Effector memory CD8-positive, alpha-beta T cell (primary cell): ENCODE results near the gene RUNX1.

Experiments
- ATAC-seq: fragments of 150-1000 bp; cut with Tn5 transposase; replicated peaks from 2 replicates; pipeline ENCODE4 v1.10.0; 2021; ENCODE audit warnings: mild to moderate bottlenecking, moderate library complexity
- DNase-seq, 3 experiments: peaks; one replicate each; pipeline ENCODE4 v3.0.0; 2021
- H3K27ac Mint-ChIP-seq, 2 donors: one replicate each; pipeline ENCODE4 v1.8.0; 2022; ENCODE audit warnings: mild to moderate bottlenecking in 2 of 2, mixed read lengths in 2 of 2, moderate library complexity in 2 of 2
- H3K27me3 Mint-ChIP-seq, 2 donors: one replicate each; pipeline ENCODE4 v1.8.0; 2022; ENCODE audit warnings: mixed read lengths in 2 of 2
- H3K36me3 Mint-ChIP-seq: one replicate; pipeline ENCODE4 v1.8.0; 2022; ENCODE audit warnings: mild to moderate bottlenecking, moderate library complexity, mixed read lengths; ENCODE audit not compliant: insufficient read depth
- H3K4me1 Mint-ChIP-seq, 2 donors: one replicate each; pipeline ENCODE4 v1.8.0; 2022; ENCODE audit warnings: low read depth in 2 of 2, mixed read lengths in 2 of 2
- H3K4me3 Mint-ChIP-seq, 2 donors: one replicate each; pipeline ENCODE4 v1.8.0; 2022; ENCODE audit warnings: mild to moderate bottlenecking in 2 of 2, mixed read lengths in 2 of 2, moderate library complexity in 2 of 2
- H3K9me3 Mint-ChIP-seq, 2 donors: one replicate each; pipeline ENCODE4 v1.8.0; 2022; ENCODE audit warnings: mixed read lengths in 2 of 2

The RUNX1 gene

GRCh38 chr21:34885626-34886239, 163.4 kb downstream of the RUNX1 start:
- Mint-ChIP-seq H3K36me3 (peaks cover 44% of the 10 kb centered on the region), H3K4me3 (peak overlapping the region; percentile 99 to 100), H3K27ac (peak overlapping the region; percentile 16 to 99), H3K4me1 (peaks cover 35 to 43% of the 10 kb centered on the region in 2 donors), H3K9me3 (no peaks in the 10 kb centered on the region), H3K27me3 (no peaks in the 10 kb centered on the region)
- no peak for ATAC-seq
- DNase-seq: no peak

GRCh38 chr21:34885125-34885524, 164.0 kb downstream of the RUNX1 start:
- H3K4me3 Mint-ChIP-seq: peak overlapping the region; percentile 99 to 100
- H3K36me3 Mint-ChIP-seq: peaks cover 51% of the 10 kb centered on the region
- ATAC-seq: no peak

DNA sequence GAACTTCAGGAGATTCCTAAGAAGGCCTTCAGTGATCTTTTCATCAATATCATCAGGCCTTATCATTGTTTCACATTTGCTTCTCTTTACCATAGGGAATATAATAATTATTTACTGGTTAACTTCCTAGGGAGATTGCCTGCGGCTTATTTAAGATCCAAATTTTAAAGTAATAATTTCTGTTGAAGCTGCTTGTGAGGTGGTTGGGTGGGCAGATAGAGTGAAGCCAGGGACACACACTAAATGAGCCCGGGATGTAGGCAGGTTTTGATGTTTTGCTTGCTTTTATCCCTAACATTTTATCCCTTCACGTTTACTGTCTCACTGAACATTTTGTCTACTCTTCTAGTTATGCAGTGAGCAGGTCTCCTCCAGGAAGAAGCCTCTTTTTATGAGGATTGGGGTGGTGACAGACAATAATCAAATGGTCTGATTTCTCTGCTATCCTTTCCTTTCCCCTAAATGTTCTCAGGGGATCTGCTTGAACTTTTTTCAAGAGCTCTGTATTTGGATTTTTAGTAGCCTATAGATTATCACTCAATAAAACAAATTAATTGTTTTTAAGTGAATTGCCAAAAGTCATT, 164.7 kb downstream of the RUNX1 start:
- no peaks in the 10 kb centered on the region for H3K27me3 Mint-ChIP-seq
- peaks cover 38 to 48% of the 10 kb centered on the region in 2 donors for H3K4me1 Mint-ChIP-seq
- ATAC-seq: no peak

More at GRCh38 chr21:34885125-34885524, 164.0 kb downstream of the RUNX1 start:
- H3K27ac Mint-ChIP-seq: peak overlapping the region; percentile 16 to 99
- no peak for DNase-seq
- H3K9me3 Mint-ChIP-seq: no peaks in the 10 kb centered on the region
- no peaks in the 10 kb centered on the region for H3K27me3 Mint-ChIP-seq
- peaks cover 35 to 43% of the 10 kb centered on the region in 2 donors for H3K4me1 Mint-ChIP-seq

GRCh38 chr21:34883491-34884271, 165.4 kb downstream of the RUNX1 start:
- ATAC-seq (no peak), DNase-seq (no peak)
- H3K9me3 Mint-ChIP-seq: no peaks in the 10 kb centered on the region
- peak overlapping the region; percentile 34 to 48 for H3K4me3 Mint-ChIP-seq
- H3K27ac Mint-ChIP-seq: peak overlapping the region; percentile 33 to 62
- H3K36me3 Mint-ChIP-seq: peaks cover 55% of the 10 kb centered on the region
- H3K4me1 Mint-ChIP-seq: peaks cover 38 to 48% of the 10 kb centered on the region in 2 donors
- no peaks in the 10 kb centered on the region for H3K27me3 Mint-ChIP-seq

More for the DNA sequence above, 164.7 kb downstream of the RUNX1 start:
- Mint-ChIP-seq H3K9me3 (no peaks in the 10 kb centered on the region), H3K36me3 (peaks cover 54% of the 10 kb centered on the region), H3K4me3 (peak overlapping the region; percentile 34 to 48), H3K27ac (peak overlapping the region; percentile 33 to 62)
- DNase-seq: no peak

GRCh38 chr21:34882719-34883131, 166.4 kb downstream of the RUNX1 start:
- peak overlapping the region in 1 of 2 donors; percentile 33 for H3K27ac Mint-ChIP-seq
- no peaks in the 10 kb centered on the region for H3K27me3 Mint-ChIP-seq
- no peaks in the 10 kb centered on the region for H3K9me3 Mint-ChIP-seq
- peak overlapping the region in 1 of 2 donors; percentile 15 for H3K4me3 Mint-ChIP-seq
- H3K36me3 Mint-ChIP-seq: peaks cover 55% of the 10 kb centered on the region
- peaks cover 33 to 50% of the 10 kb centered on the region in 2 donors for H3K4me1 Mint-ChIP-seq
- ATAC-seq (no peak), DNase-seq (no peak)

DNA sequence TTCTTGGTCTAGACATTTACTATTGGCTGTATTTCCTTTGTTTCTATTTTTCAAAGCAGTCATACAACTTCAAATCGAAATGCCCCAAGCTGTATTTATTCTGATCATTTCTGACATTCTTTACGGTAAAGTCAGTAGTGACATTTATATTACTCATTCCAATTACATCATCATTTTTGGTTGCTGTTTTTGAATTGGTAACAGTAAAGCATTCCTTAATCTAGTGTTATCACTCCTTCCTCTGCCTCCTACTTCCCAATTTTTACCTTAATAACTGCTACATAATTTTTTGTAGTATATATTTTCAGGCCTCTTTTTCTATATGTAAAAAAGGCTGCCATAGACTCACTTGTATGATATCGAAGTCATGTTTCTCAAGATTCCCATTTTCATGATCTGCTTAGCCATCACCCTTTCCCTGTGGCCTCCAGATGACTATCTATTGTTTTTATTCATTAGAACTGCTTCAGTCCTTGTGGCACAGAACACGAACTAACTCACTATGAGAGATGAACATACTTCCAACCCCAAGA, 167.2 kb downstream of the RUNX1 start:
- Mint-ChIP-seq H3K27ac (peak overlapping the region in 1 of 2 donors; percentile 33), H3K36me3 (peaks cover 58% of the 10 kb centered on the region), H3K9me3 (no peaks in the 10 kb centered on the region), H3K4me1 (peaks cover 33 to 48% of the 10 kb centered on the region in 2 donors), H3K27me3 (no peaks in the 10 kb centered on the region), H3K4me3 (peak overlapping the region in 1 of 2 donors; percentile 33)
- DNase-seq (no peak), ATAC-seq (no peak)

DNA sequence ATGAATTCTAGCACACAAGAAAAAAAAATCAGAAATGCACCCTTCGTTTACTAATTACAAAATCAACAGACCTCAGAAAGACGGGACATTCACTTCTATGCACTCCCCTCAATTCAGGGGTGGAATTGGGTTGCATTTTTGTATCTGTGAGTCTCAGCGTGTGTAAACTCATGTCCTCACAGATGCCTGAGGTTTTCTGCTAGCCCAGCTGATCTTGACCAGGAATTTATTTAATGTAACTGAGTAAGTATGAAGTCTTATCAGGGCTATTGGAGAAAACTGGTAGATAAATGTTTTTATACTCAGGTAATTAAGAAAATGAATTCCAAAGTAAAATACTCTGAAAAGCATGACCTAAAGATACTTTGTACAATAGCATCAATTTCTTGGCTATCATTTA, 167.7 kb downstream of the RUNX1 start:
- no peak for ATAC-seq
- no peak for DNase-seq
- peaks cover 55% of the 10 kb centered on the region for H3K36me3 Mint-ChIP-seq
- no peak overlapping the region for H3K4me3 Mint-ChIP-seq
- peaks cover 33 to 47% of the 10 kb centered on the region in 2 donors for H3K4me1 Mint-ChIP-seq
- no peaks in the 10 kb centered on the region for H3K9me3 Mint-ChIP-seq
- peak overlapping the region in 1 of 2 donors; percentile 33 for H3K27ac Mint-ChIP-seq
- H3K27me3 Mint-ChIP-seq: no peaks in the 10 kb centered on the region

GRCh38 chr21:34880401-34880800, 168.7 kb downstream of the RUNX1 start:
- H3K27me3 Mint-ChIP-seq: no peaks in the 10 kb centered on the region
- DNase-seq: no peak
- H3K9me3 Mint-ChIP-seq: no peaks in the 10 kb centered on the region
- H3K27ac Mint-ChIP-seq: no peak overlapping the region
- peaks cover 32 to 47% of the 10 kb centered on the region in 2 donors for H3K4me1 Mint-ChIP-seq
- no peak overlapping the region for H3K4me3 Mint-ChIP-seq
- H3K36me3 Mint-ChIP-seq: peaks cover 58% of the 10 kb centered on the region
- ATAC-seq: peak; percentile 37

- H3K36me3 Mint-ChIP-seq: peaks cover 55% of the 10 kb centered on the region
- no peaks in the 10 kb centered on the region for H3K9me3 Mint-ChIP-seq
- no peak for ATAC-seq
- H3K4me1 Mint-ChIP-seq: peaks cover 32 to 49% of the 10 kb centered on the region in 2 donors
- H3K4me3 Mint-ChIP-seq: no peak overlapping the region
- no peak for DNase-seq
- peak overlapping the region in 1 of 2 donors; percentile 48 for H3K27ac Mint-ChIP-seq
- no peaks in the 10 kb centered on the region for H3K27me3 Mint-ChIP-seq
Observed at GRCh38 chr21:34878940-34879339, 170.2 kb downstream of the RUNX1 start.

DNA sequence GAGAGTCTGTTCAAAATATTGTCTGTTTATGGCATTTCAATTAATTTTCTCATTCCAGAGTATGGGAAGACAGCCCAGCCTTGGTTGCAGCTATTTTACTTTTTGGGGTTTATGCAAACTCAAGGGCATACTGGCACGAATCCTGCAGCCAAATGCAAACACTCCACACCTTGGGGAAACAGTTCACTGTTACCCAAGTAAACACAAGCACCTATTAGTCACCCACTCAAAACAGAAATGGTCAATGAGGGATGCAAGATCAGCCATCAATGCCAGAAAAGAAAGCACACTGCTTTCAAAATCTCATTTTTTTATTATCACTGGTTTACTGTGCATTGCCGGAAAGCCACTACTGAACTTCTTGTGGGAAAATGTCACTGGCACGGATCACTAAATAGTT, 170.6 kb downstream of the RUNX1 start:
- Mint-ChIP-seq H3K4me3 (no peak overlapping the region), H3K27me3 (no peaks in the 10 kb centered on the region), H3K4me1 (peaks cover 30 to 46% of the 10 kb centered on the region in 2 donors), H3K27ac (peak overlapping the region; percentile 48 to 66), H3K9me3 (no peaks in the 10 kb centered on the region), H3K36me3 (peaks cover 53% of the 10 kb centered on the region)
- DNase-seq (no peak), ATAC-seq (no peak)

GRCh38 chr21:34877485-34878128, 171.5 kb downstream of the RUNX1 start:
- peaks cover 61% of the 10 kb centered on the region for H3K36me3 Mint-ChIP-seq
- H3K9me3 Mint-ChIP-seq: no peaks in the 10 kb centered on the region
- H3K27me3 Mint-ChIP-seq: no peaks in the 10 kb centered on the region
- peaks cover 25 to 46% of the 10 kb centered on the region in 2 donors for H3K4me1 Mint-ChIP-seq
- DNase-seq: no peak
- H3K4me3 Mint-ChIP-seq: no peak overlapping the region
- peak overlapping the region; percentile 66 to 69 for H3K27ac Mint-ChIP-seq
- no peak for ATAC-seq

DNA sequence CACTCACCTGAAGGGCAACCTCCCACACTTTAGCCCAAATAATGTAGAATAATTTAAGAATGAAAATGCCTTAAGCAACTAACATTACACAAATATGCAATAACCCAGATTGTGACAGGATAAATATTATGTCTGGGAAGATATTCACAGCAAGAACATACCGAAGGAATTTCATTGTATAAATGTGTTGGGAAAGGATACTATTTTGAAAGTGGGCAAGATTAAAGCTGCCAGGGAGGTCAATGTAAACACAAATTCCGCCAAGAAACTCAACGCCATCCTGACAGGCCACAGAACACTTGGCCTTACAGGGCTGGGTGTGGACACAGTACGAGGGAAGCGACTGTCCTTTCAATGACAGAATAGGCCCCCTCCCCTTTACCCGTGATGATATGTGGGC, 173.3 kb downstream of the RUNX1 start:
- H3K4me3 Mint-ChIP-seq: no peak overlapping the region
- H3K4me1 Mint-ChIP-seq: peaks cover 18 to 43% of the 10 kb centered on the region in 2 donors
- H3K9me3 Mint-ChIP-seq: no peaks in the 10 kb centered on the region
- H3K27ac Mint-ChIP-seq: peak overlapping the region in 1 of 2 donors; percentile 31
- H3K27me3 Mint-ChIP-seq: no peaks in the 10 kb centered on the region
- peaks cover 71% of the 10 kb centered on the region for H3K36me3 Mint-ChIP-seq
- ATAC-seq (no peak), DNase-seq (no peak)
